Gastroesophageal sphincter (tissue), 3 donors: ENCODE data around the gene ST7.
"Not testable (repeated sequence)": the region's sequence is repeated elsewhere in the genome, so short reads cannot be mapped to it uniquely, and the experiment has no call there.

Experiments
- CTCF ChIP-seq, 4 experiments: fragments of 200-600 bp in 2 of 4; fragments of 450-650 bp in 2 of 4; sonication (generic) in 1 of 4; IDR thresholded peaks; one replicate each; pipeline ENCODE4 v1.5.1; 2017 to 2019; ENCODE audit warnings: antibody characterized with exemption in 4 of 4, mild to moderate bottlenecking in 2 of 4, moderate library complexity in 2 of 4
- EP300 ChIP-seq: sonication (generic); formaldehyde crosslinking; IDR thresholded peaks from one replicate; pipeline ENCODE4 v1.6.1; 2017; ENCODE audit warnings: antibody characterized with exemption, mild to moderate bottlenecking
- POLR2A ChIP-seq, 2 donors: fragments of 450-650 bp; IDR thresholded peaks; one replicate each; pipeline ENCODE4 v1.6.1; 2017; ENCODE audit warnings: antibody characterized with exemption in 2 of 2, mild to moderate bottlenecking in 2 of 2, moderate library complexity in 1 of 2

GRCh38 chr7:117122036-117122435 lies 168.7 kb downstream of the ST7 start:
- TF ChIP-seq CTCF (IDR thresholded peaks at IDR 0.05); EP300; POLR2A (IDR thresholded peaks at IDR 0.05): not testable (repeated sequence)
